Ovary (tissue), 9 donors: ENCODE measurements around the gene SHC3. TPM values are rescaled to one million over a fixed set of nuclear protein-coding genes. Genes with fewer than 3 reads are reported as not detected.

ENCODE experiments used
- DNase-seq, 5 donors: peaks; one replicate each; pipeline ENCODE4 v3.0.0-alpha.2; 2019 to 2020
- H3K27ac ChIP-seq, 2 donors: fragments of 200-600 bp; one replicate each; pipeline versions ENCODE4 v1.5.1 to v1.8.0; 2019 to 2022
- H3K27me3 ChIP-seq: fragments of 200-600 bp; one replicate; pipeline ENCODE4 v1.8.0; 2022
- H3K36me3 ChIP-seq: fragments of 200-600 bp; sonication (generic); one replicate; pipeline ENCODE4 v1.5.1; 2019
- H3K4me1 ChIP-seq: one replicate; pipeline ENCODE4 v1.8.1; 2013; ENCODE audit warnings: mild to moderate bottlenecking, moderate library complexity; ENCODE audit not compliant: insufficient read depth
- H3K4me3 ChIP-seq: fragments of 200-600 bp; sonication (generic); one replicate; pipeline ENCODE4 v1.5.1; 2017
- H3K9me3 ChIP-seq, 2 donors: fragments of 200-600 bp in 1 of 2; sonication (generic) in 1 of 2; one replicate each; pipeline versions ENCODE4 v1.5.1 to v1.8.1; 2013 to 2019; ENCODE audit warnings: mild to moderate bottlenecking in 1 of 2, moderate library complexity in 1 of 2
- CTCF ChIP-seq, 3 donors: fragments of 450-650 bp in 2 of 3; fragments of 200-600 bp in 1 of 3; IDR thresholded peaks; one replicate each; pipeline versions ENCODE4 v1.5.1 to v1.8.0; 2016 to 2022; ENCODE audit warnings: antibody characterized with exemption in 3 of 3, mild to moderate bottlenecking in 1 of 3
- EP300 ChIP-seq: sonication (generic); formaldehyde crosslinking; IDR thresholded peaks from one replicate; pipeline ENCODE4 v1.6.1; 2017; ENCODE audit warnings: antibody characterized with exemption
- POLR2A ChIP-seq: fragments of 450-650 bp; IDR thresholded peaks from one replicate; pipeline ENCODE4 v1.6.1; 2017; ENCODE audit warnings: antibody characterized with exemption, mild to moderate bottlenecking, moderate library complexity
- WGBS, 3 donors: extraction: QIAGEN DNeasy Blood & Tissue Kit in 1 of 3; methylation state at CpG; one replicate each; pipeline versions ENCODE4 v1.1.5 to v1.1.7; 2013 to 2017; 5-methylcytosine and 5-hydroxymethylcytosine counted together
- intact Hi-C, 4 donors: fragments of 100-400 bp; cut with DNase I; formaldehyde crosslinking; loops; one replicate each; pipeline versions ENCODE4 v1.11.0 to v1.15.1; 2022 to 2023
- polyA plus RNA-seq, 2 donors: library from polyadenylated mRNA; stranded (reverse); fragments of 200-250 nt in 1 of 2; fragments of 350-450 nt in 1 of 2; fragmentation: Illumina TruSeq in 1 of 2; extraction: RNeasy Lipid Tissue Mini Kit (QIAGEN cat#74804) in 1 of 2; gene quantifications; one replicate each; pipeline ENCODE4 v1.2.3, GENCODE V29; 2013 to 2014
- total RNA-seq, 7 donors: library from RNA; depleted of rRNA in 2 of 7; stranded (reverse); fragments of >200 nt in 2 of 7; fragmentation: NEBNext Ultra II Directional in 3 of 7; extraction: Animal tissue kit (Norgen Biotek cat#: 25700) in 3 of 7; gene quantifications; one replicate each; pipeline versions ENCODE4 v1.1.0 to v1.2.4, GENCODE V29; 2016 to 2023
- donor health status: DM: no; HTN: no; CAD: no; lungs with moderate emphysema.
- donor health status: DM: no; HTN: no; CAD: no.
- donor health status: Bipolar disorder and iron deficiency.
- donor health status: DM: yes; HTN: yes; CAD: no.
- donor health status: DM: no; HTN: no; CAD: no.
- donor health status: DM: yes; HTN: yes; CAD: no.

SHC3 gene
- total and polyA plus RNA-seq, 9 donors = 0.05 to 1.0 (median 0.46) TPM

DNA sequence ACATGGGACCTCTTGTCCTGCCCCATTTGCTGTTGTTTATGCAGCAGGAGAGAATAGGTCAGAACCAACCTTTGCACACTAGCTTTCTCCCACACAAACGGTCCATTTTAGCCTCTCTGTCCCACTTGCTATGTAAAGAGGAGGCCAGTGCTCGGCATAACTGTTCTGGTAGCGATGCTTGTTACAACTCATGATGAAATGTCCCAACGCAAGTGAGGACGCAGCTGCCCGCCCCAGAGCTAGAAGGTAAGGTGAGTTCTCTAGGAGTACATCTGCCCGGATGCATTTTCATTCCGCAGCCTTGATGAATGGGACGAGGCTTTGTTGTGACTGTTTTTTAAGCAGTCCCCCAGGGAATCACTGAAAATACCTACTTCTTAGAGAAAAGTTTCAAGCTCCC is 173.3 kb downstream of the SHC3 start:
- Histone ChIP-seq H3K27me3 (no peaks in the 10 kb centered on the region), H3K36me3 (no peaks in the 10 kb centered on the region), H3K9me3 (no peaks in the 10 kb centered on the region), H3K27ac (no peak overlapping the region), H3K4me3 (no peak overlapping the region), H3K4me1 (peaks cover 1% of the 10 kb centered on the region)
- intact Hi-C loops = no loop called here
- DNase-seq = no peak
- 89 to 95% (median 94%) methylated on average over 9 of the region's 9 CpGs for WGBS, 3 donors
- no peak for TF ChIP-seq POLR2A
- no peak for TF ChIP-seq EP300
- no peak for TF ChIP-seq CTCF (IDR thresholded peaks at IDR 0.05)

DNA sequence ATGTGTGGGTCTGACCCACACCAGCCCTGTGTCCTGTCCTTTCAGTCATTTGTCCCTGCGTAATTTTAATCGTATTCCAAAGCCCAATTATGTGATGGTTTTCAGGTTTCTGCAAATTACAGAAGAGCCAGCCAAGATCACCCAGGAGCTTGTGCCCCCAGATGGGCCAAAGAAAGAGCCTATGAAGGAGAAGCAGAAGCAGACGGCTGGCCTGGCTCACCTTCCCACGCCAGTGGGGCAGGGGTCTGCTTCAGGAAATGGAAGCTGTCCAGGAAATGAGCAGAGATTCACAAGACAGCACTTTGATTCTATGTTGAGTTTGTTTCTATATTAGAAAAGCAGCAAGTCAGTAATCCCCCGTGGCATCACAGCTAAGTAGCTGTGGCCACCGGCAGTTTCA is 175.6 kb downstream of the SHC3 start:
- H3K4me3 ChIP-seq = no peak overlapping the region

DNA sequence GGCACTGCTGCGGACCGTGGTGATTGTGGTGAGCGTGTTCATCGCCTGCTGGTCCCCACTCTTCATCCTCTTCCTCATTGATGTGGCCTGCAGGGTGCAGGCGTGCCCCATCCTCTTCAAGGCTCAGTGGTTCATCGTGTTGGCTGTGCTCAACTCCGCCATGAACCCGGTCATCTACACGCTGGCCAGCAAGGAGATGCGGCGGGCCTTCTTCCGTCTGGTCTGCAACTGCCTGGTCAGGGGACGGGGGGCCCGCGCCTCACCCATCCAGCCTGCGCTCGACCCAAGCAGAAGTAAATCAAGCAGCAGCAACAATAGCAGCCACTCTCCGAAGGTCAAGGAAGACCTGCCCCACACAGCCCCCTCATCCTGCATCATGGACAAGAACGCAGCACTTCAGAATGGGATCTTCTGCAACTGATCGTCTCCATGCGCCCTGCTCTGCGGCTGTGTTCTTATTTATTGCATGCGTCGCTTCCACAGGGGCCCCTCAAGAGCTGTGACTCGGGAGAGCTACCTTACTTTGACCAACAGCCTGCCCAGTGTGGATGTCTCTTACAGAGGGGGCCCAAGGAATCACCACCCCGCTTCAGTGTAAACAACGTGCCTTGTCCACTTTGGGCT is 176.6 kb downstream of the SHC3 start:
- H3K4me1 ChIP-seq = peaks cover 1% of the 10 kb centered on the region
- H3K27ac ChIP-seq = no peak overlapping the region
- no peak overlapping the region for H3K4me3 ChIP-seq
- no peaks in the 10 kb centered on the region for H3K27me3 ChIP-seq
- H3K36me3 ChIP-seq = no peaks in the 10 kb centered on the region
- no peak for DNase-seq
- WGBS, 3 donors = 95% methylated on average over 27 of the region's 27 CpGs
- TF ChIP-seq CTCF (IDR thresholded peaks at IDR 0.05) (no peak), EP300 (no peak), POLR2A (no peak)
- intact Hi-C loops = loop anchor here (2.0 to 5.0 kb wide), 2 partner anchors 409 to 410 kb away; no protein-coding TSS in a partner anchor
- H3K9me3 ChIP-seq = no peaks in the 10 kb centered on the region

More for the DNA sequence above, 175.6 kb downstream of the SHC3 start:
- TF ChIP-seq POLR2A (no peak), EP300 (no peak), CTCF (IDR thresholded peaks at IDR 0.05) (no peak)
- Histone ChIP-seq H3K27ac (no peak overlapping the region), H3K9me3 (no peaks in the 10 kb centered on the region), H3K36me3 (no peaks in the 10 kb centered on the region), H3K27me3 (no peaks in the 10 kb centered on the region), H3K4me1 (peaks cover 1% of the 10 kb centered on the region)
- intact Hi-C loops = loop anchor here in 2 of 4 donors (5.0 kb wide), 1 partner anchor 411 kb away; no protein-coding TSS in a partner anchor
- no peak for DNase-seq
- 94 to 95% (median 94%) methylated on average over 6 of the region's 6 CpGs for WGBS, 3 donors

DNA sequence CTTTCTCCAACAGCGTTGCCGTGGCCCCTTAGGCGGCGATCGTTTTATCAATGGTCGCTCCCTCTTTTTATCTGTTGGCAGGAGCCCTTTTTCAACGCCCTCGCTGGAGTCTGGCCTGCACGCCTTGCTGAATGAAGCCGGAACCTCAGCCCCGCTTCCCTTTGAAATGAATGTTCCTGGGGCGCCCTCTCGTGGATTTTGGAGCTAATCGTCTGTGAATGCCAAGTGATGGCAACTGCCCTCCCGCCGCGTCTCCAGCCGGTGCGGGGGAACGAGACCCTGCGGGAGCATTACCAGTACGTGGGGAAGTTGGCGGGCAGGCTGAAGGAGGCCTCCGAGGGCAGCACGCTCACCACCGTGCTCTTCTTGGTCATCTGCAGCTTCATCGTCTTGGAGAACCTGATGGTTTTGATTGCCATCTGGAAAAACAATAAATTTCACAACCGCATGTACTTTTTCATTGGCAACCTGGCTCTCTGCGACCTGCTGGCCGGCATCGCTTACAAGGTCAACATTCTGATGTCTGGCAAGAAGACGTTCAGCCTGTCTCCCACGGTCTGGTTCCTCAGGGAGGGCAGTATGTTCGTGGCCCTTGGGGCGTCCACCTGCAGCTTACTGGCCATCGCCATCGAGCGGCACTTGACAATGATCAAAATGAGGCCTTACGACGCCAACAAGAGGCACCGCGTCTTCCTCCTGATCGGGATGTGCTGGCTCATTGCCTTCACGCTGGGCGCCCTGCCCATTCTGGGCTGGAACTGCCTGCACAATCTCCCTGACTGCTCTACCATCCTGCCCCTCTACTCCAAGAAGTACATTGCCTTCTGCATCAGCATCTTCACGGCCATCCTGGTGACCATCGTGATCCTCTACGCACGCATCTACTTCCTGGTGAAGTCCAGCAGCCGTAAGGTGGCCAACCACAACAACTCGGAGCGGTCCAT is 177.4 kb downstream of the SHC3 start:
- WGBS, 3 donors = 29 to 34% (median 30%) methylated on average over 45 to 52 of the region's 52 CpGs
- Histone ChIP-seq H3K27me3 (no peaks in the 10 kb centered on the region), H3K36me3 (no peaks in the 10 kb centered on the region), H3K9me3 (no peaks in the 10 kb centered on the region), H3K4me3 (no peak overlapping the region), H3K4me1 (peaks cover 1% of the 10 kb centered on the region), H3K27ac (no peak overlapping the region)
- intact Hi-C loops = loop anchor here (2.0 to 5.0 kb wide), 2 partner anchors 408 to 409 kb away; no protein-coding TSS in a partner anchor
- peak; percentile 82 to 89 (median 86) for DNase-seq
- TF ChIP-seq CTCF (IDR thresholded peaks at IDR 0.05) = peak; percentile 36 to 69 (median 68)
- no peak for TF ChIP-seq POLR2A
- TF ChIP-seq EP300 = no peak
